Measurements from ENCODE around the gene MPPED1. TPM values are rescaled to one million over a fixed set of nuclear protein-coding genes. Genes with fewer than 3 reads are reported as not detected.

MPPED1 gene, protein sequence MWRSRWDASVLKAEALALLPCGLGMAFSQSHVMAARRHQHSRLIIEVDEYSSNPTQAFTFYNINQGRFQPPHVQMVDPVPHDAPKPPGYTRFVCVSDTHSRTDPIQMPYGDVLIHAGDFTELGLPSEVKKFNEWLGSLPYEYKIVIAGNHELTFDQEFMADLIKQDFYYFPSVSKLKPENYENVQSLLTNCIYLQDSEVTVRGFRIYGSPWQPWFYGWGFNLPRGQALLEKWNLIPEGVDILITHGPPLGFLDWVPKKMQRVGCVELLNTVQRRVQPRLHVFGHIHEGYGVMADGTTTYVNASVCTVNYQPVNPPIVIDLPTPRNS
- not detected in 2 replicates for total RNA-seq

GRCh38 chr22:43411869-43412807, at the start of gene MPPED1:
MPPED1 (plus strand) TSS chr22:43412014; CDS start chr22:43424986, 12,972 bp downstream.

Other genes with a start within 250 kb of the MPPED1 start
- 13.7 and 18.0 TPM in 2 replicates for gene TTLL12, start 224.9 kb upstream of the MPPED1 start, total RNA-seq
- 0.19 TPM in 1 of 2 replicates, not detected in the other for gene SCUBE1, start 68.6 kb upstream of the MPPED1 start, total RNA-seq

Measured in aortic smooth muscle cell (primary cell).